Ectodermal cell (in vitro differentiated cells): ENCODE results near the gene GAB2.
"Not testable (repeated sequence)": the region's sequence is repeated elsewhere in the genome, so short reads cannot be mapped to it uniquely, and the experiment has no call there.

Experiments
- H3K27ac ChIP-seq: 2 replicates; pipeline ENCODE4 v1.7.0; 2013; ENCODE audit warnings: mild to moderate bottlenecking, low read depth, low read length; ENCODE audit not compliant: insufficient read depth, poor library complexity, severe bottlenecking
- H3K27me3 ChIP-seq: 2 replicates; pipeline ENCODE4 v1.7.0; 2013; ENCODE audit warnings: mild to moderate bottlenecking, low read length; ENCODE audit not compliant: insufficient read depth, control insufficient read depth, poor library complexity, severe bottlenecking
- H3K36me3 ChIP-seq: one replicate; pipeline ENCODE4 v1.7.0; 2013; ENCODE audit warnings: low read length; ENCODE audit not compliant: control insufficient read depth, insufficient read depth
- H3K4me1 ChIP-seq: one replicate; pipeline ENCODE4 v1.7.0; 2013; ENCODE audit warnings: low read length; ENCODE audit not compliant: control insufficient read depth, insufficient read depth
- H3K4me3 ChIP-seq: 2 replicates; pipeline ENCODE4 v1.7.0; 2013; ENCODE audit warnings: low read depth, low read length, control low read depth; ENCODE audit not compliant: insufficient read depth
- H3K9me3 ChIP-seq: 2 replicates; pipeline ENCODE4 v1.7.0; 2013; ENCODE audit warnings: mild to moderate bottlenecking, low read length, moderate library complexity; ENCODE audit not compliant: control insufficient read depth
- WGBS, 2 experiments: methylation state at CpG; one replicate each; pipeline ENCODE4 v1.1.7; 2013; ENCODE audit warnings: missing lambda C conversion rate in 2 of 2; 5-methylcytosine and 5-hydroxymethylcytosine counted together

GAB2 gene

GRCh38 chr11:78227921-78228320, 189.7 kb downstream of the GAB2 start:
- H3K36me3 ChIP-seq = peaks cover 11% of the 10 kb centered on the region
- H3K27ac ChIP-seq = no peak overlapping the region
- H3K9me3 ChIP-seq = no peaks in the 10 kb centered on the region
- H3K27me3 ChIP-seq = no peaks in the 10 kb centered on the region
- H3K4me1 ChIP-seq = no peaks in the 10 kb centered on the region
- no peak overlapping the region for H3K4me3 ChIP-seq
- WGBS, 2 experiments = 93% methylated on average over 4 of the region's 4 CpGs

- Histone ChIP-seq H3K4me1 (no peaks in the 10 kb centered on the region), H3K36me3 (peaks cover 15% of the 10 kb centered on the region), H3K27me3 (no peaks in the 10 kb centered on the region), H3K27ac (no peak overlapping the region), H3K9me3 (no peaks in the 10 kb centered on the region), H3K4me3 (no peak overlapping the region)
- 94 to 95% methylated on average over 12 of the region's 12 CpGs for WGBS, 2 experiments
These were observed 190.6 kb downstream of the GAB2 start for GRCh38 chr11:78226684-78227680.

- no peaks in the 10 kb centered on the region for H3K9me3 ChIP-seq
- H3K36me3 ChIP-seq = peaks cover 31% of the 10 kb centered on the region
- no peaks in the 10 kb centered on the region for H3K4me1 ChIP-seq
- no peak overlapping the region for H3K27ac ChIP-seq
- no peak overlapping the region for H3K4me3 ChIP-seq
- no peaks in the 10 kb centered on the region for H3K27me3 ChIP-seq
- WGBS, 2 experiments = 95 to 98% methylated on average over 7 of the region's 7 CpGs
These were observed 192.7 kb downstream of the GAB2 start for GRCh38 chr11:78224906-78225420.

GRCh38 chr11:78224506-78224905, 193.1 kb downstream of the GAB2 start:
- no peaks in the 10 kb centered on the region for H3K27me3 ChIP-seq
- H3K4me3 ChIP-seq = no peak overlapping the region
- H3K9me3 ChIP-seq = no peaks in the 10 kb centered on the region
- no peaks in the 10 kb centered on the region for H3K4me1 ChIP-seq
- H3K36me3 ChIP-seq = peaks cover 31% of the 10 kb centered on the region
- WGBS, 2 experiments = 91 to 93% methylated on average over 4 of the region's 4 CpGs
- H3K27ac ChIP-seq = no peak overlapping the region

GRCh38 chr11:78223320-78223954, 194.2 kb downstream of the GAB2 start:
- 92 to 96% methylated on average over 9 of the region's 9 CpGs for WGBS, 2 experiments
- H3K4me1 ChIP-seq = no peaks in the 10 kb centered on the region
- peaks cover 31% of the 10 kb centered on the region for H3K36me3 ChIP-seq
- no peak overlapping the region for H3K4me3 ChIP-seq
- no peaks in the 10 kb centered on the region for H3K27me3 ChIP-seq
- no peaks in the 10 kb centered on the region for H3K9me3 ChIP-seq
- no peak overlapping the region for H3K27ac ChIP-seq

GRCh38 chr11:78222726-78223125, 194.9 kb downstream of the GAB2 start:
- not testable (repeated sequence) for H3K27me3 ChIP-seq, H3K4me1 ChIP-seq, H3K9me3 ChIP-seq, H3K27ac ChIP-seq, H3K4me3 ChIP-seq
- peaks cover 31% of the 10 kb centered on the region for H3K36me3 ChIP-seq
- WGBS, 2 experiments = 85 to 86% methylated on average over 10 of the region's 10 CpGs

GRCh38 chr11:78221396-78222315, 196.0 kb downstream of the GAB2 start:
- no peak overlapping the region for H3K4me3 ChIP-seq

GRCh38 chr11:78220218-78221157, 197.1 kb downstream of the GAB2 start:
- peaks cover 34% of the 10 kb centered on the region for H3K36me3 ChIP-seq
- 95% methylated on average over 14 of the region's 14 CpGs for WGBS, 2 experiments

More at GRCh38 chr11:78221396-78222315, 196.0 kb downstream of the GAB2 start:
- 90 to 95% methylated on average over 10 to 13 of the region's 13 CpGs for WGBS, 2 experiments
- H3K27ac ChIP-seq = no peak overlapping the region
- H3K9me3 ChIP-seq = no peaks in the 10 kb centered on the region
- H3K4me1 ChIP-seq = no peaks in the 10 kb centered on the region
- H3K36me3 ChIP-seq = peaks cover 31% of the 10 kb centered on the region
- H3K27me3 ChIP-seq = no peaks in the 10 kb centered on the region

More at GRCh38 chr11:78220218-78221157, 197.1 kb downstream of the GAB2 start:
- Histone ChIP-seq H3K9me3 (no peaks in the 10 kb centered on the region), H3K27me3 (no peaks in the 10 kb centered on the region), H3K27ac (no peak overlapping the region), H3K4me3 (no peak overlapping the region), H3K4me1 (no peaks in the 10 kb centered on the region)
